NCI-H146 (cell line): ENCODE data around the gene MTA1.

Experiments
- DNase-seq: peaks from one replicate; lab custom pipeline; 2025; lab: John Stamatoyannopoulos, UW

The MTA1 gene

DNA sequence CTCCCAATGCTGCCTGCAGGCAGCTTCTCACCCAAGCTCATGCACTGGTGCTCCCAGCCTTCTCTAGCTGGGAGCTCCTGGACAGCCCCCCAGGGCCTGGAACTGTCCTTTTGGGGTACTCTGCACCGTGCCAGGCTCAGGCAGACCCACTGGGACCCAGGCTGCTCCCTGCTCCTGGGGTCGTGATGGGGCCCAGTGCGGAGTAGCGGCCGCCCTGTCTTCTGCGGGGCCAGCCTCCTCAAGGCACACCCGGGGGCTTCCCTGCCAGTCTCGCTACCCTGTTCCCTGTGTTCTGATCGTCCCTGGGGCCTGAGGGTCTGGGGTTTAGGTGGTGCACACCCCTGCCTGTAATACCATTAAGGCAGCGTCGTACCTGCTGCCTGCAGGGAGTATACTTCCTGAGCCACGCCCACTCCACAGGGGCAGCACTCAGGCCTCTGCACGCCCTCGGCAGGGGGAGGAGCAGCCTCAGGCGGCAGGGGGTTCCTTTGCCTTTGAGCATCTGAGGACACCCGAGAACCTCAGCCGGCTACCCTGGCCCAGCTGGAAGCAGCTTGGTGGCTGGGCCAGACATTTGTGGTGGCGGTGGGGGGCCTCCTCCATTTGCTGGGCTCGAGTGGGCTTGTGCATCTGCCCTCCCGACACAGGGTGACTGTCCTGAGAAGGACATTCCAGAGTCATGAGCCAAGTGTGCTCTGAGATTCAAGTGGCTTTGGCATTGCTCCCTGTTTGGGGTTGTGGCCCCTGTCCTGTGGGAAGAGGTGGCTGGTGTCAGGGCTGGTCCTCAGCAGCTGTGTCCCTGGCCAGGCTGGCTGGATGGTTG, 45.8 kb downstream of the MTA1 start:
- no peak for DNase-seq

DNA sequence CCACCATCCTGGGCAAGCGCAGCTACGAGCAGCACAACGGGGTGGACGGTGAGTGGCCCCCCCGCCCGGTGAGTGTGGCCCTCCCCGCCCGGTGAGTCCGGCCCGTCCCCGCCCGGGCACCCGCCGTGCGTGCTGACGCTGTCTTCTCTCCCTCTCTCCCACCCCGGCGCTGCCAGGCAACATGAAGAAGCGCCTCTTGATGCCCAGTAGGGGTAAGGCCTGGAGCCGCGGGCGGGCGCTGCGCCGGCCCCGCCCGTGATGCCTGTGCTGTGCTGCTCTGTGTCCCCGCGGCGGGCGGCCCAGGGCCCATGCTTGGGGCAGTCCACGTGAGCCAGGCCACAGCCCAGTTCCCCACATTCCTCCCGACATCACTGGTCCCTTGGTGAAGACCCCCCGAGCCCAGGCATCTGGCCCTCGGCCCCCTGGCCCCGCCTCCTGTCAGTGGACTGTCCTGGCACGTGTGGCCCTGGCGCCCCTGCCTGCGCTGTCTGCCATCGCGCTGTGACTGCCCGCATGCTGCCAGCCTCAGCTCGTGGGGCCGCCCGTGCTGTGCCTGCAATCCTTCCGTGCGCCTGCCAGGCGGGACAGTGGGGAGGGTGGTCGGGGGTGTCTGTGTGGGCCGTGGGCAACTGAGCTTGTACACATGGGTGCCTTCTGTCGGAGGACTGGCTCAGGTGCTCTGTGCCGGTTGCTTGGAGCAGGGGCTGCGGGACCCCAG, 47.1 kb downstream of the MTA1 start:
- DNase-seq, result no peak

DNA sequence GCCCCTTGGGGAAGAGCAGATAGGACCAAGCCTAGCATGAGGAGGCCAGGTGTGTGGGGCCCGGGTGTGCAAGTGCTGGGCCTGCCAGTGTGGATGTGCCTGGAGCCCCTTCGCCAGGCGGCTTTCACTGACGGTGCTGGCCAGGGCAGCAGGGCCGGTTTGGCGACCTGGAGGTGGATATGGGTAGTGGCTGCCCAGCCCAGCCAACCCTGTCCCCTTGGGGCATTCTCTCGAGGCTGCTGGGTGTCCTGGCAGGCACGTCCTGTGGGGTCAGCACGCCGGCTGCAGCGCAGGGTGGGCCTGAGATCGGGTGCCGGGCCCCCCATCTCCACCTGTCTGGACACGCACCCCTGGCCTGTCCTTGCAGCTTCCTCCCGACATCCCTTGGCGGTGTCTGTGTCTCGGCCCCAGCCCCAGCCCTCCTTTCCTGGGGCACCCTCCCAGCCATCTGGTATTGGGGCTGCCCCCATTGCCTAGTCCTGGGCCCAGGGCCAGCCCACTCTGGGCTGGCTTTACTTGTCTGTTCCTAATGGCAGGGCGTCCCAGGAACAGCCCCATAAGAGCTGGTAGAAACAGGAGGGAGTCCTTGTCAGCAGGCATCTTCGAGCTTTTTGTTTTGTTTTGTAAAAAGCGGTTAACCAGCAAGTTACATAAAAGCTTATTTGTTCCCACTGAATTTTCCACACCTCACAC, 47.8 kb downstream of the MTA1 start:
- no peak for DNase-seq

DNA sequence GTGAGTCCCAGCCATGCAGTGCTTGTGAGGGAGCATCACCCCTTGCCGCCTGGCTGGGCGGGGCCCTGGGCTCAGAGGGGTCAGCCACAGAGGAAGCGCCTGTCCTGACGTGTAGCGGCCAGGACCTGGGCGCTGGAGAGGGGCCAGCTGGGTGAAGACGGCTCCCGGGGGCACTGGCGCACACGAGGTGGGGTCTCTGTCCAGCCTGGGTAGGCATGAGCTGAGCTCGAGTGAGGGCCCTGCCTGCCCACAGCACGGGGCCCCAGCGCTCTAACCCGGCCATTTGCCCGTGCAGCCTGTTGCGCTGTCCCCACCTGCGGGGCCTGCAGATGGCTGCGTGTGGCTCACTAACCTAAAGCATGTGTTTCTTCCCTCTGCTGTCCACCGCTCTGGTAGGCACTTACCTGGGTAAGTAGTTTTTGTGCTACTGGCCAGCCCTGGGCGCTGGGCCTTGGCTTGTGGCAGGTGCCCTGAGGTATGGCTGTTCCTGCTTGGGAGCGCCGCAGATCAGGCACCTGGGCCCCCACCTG, 48.4 kb downstream of the MTA1 start:
- no peak for DNase-seq

DNA sequence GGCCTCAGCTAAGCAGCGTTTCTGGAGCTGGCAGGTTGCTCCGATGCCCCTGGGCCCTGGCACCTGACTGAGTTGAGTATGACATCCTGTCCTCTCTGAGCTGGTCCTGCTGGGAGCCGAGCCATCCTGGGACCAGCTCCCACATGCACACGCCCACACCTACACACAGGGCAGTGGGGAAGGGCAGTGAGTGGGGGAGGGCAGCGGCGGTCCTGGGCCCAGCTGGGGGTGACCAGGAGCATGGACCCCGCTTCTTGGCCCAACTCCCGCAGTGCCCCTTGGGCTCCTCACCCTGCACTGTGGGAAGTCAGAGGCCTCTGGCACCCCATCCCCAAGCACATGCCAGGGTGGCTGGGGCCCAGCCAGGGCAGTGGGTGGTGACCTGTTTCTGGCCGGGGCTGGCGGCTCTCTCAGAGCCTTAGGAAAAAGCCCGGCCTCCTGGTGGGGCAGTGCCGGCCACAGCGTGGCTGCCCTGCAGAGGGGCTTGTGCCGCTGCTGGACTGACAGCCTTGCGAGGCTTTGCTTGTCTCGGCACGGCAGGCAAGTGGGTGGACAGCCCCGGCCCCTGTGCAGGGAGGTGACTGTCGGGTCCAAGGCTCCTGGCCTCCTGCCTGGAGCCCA, 49.1 kb downstream of the MTA1 start:
- DNase-seq, result no peak

DNA sequence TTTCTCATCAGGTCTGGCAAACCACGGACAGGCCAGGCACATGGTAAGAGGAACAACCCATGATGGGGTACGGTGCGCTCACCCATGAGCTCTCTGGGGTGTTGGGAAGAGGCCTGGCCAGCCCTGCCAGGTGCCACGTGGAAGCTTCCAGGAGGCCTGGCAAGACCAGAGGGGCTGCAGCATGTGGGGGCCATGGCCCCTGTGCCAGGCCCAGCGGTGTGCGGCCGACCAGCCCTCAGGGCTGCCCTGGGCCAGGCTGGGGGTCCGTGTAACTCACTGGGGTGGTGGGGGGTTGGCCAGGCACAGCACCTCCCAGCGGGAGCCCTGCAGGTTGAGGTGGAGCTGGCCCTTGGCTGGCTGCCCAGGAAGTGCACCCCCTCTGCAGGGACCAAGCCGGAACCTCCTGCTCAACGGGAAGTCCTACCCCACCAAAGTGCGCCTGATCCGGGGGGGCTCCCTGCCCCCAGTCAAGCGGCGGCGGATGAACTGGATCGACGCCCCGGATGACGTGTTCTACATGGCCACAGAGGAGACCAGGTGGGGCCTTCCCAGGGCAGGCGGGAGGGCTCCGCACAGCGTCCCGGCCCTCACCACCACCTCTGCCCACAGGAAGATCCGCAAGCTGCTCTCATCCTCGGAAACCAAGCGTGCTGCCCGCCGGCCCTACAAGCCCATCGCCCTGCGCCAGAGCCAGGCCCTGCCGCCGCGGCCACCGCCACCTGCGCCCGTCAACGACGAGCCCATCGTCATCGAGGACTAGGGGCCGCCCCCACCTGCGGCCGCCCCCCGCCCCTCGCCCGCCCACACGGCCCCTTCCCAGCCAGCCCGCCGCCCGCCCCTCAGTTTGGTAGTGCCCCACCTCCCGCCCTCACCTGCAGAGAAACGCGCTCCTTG, 50.1 kb downstream of the MTA1 start:
- DNase-seq, result no peak

DNA sequence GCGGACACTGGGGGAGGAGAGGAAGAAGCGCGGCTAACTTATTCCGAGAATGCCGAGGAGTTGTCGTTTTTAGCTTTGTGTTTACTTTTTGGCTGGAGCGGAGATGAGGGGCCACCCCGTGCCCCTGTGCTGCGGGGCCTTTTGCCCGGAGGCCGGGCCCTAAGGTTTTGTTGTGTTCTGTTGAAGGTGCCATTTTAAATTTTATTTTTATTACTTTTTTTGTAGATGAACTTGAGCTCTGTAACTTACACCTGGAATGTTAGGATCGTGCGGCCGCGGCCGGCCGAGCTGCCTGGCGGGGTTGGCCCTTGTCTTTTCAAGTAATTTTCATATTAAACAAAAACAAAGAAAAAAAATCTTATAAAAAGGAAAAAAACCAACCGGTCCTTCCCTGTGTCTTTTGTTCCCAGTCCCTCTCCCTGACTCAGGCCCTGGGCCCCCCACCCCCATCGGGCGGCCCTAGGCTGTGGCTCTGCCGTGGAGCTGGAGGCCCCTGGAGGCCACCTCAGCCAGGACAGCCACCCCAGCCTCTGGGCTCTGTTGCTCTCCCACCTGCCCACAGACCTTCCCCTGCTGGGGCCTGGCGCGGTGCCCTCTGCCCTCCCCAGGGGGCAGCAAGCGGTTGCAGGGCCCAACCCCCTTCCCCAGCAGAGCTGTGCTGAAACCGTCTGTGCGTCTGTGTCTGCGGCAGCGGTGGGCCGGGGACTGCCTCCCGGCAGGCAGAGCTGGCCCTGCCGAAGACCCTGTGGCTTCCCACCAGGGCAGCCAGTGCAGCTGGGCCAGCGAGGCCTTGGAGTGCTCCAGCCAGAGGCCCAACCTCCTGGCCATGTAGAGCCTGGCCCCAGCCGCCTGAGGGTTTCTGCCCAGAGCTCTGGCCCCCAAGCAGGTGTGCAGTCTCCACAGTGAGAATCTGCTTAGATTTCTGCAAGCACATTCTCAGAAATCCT, 51.0 kb downstream of the MTA1 start:
- peak; percentile 55 for DNase-seq

DNA sequence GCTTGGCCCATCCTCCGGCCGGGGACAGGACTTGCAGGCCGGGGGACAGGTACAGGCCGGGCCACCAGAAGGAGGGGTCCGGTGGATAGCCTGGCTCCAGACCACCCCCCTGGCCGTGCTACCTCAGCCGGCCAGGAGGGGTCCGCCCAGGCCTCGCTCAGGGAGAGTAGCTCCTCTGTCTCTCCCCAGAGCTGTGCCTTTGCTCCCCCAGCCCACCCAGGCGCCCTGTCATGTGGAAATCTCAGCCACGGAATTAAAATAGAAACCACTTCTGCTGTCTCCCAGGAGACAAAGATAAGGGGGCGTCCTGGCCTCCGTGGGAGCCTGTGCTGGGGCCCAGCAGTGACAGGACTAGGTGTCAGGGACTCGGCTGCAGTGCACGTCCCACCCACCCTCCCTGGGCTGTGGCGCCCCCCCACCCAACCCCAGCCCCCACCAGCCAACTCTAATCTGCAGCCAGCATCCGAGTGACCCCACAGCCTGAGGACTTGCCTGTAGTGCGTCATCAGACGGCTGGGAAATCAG, 51.7 kb downstream of the MTA1 start:
- no peak for DNase-seq

DNA sequence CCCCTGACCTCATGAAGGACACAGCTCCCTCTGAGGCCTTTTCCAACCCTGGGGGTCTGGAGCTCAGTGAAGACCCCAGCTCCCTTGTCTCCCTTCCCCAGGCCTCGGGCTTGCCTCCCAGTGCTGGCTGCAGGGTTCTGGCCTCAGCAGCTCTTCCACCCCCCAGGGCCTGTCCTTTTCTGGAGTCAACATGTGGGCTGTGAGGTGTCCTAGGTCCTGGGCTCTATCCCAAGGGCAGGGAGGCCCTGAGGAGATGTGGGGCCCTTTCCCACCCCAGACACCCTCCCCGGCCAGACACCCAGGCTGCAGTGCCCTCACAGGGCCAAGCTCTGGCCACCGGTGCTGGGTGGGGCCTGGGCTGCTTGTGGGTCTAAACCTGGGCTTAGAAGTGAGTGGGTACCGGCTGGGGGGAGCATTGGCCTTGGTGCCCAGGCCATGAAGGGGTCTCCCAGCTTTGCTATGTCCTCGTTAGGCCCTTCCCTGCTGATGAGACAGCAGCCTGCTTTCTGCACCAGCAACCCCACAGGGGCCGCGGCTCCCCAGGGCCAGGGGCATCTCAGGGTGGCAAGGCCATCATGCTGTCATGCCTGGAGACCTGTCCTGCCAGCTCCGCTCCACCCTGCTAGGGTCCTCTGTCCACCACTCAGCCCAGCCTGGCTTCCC, 52.3 kb downstream of the MTA1 start:
- DNase-seq, result no peak

DNA sequence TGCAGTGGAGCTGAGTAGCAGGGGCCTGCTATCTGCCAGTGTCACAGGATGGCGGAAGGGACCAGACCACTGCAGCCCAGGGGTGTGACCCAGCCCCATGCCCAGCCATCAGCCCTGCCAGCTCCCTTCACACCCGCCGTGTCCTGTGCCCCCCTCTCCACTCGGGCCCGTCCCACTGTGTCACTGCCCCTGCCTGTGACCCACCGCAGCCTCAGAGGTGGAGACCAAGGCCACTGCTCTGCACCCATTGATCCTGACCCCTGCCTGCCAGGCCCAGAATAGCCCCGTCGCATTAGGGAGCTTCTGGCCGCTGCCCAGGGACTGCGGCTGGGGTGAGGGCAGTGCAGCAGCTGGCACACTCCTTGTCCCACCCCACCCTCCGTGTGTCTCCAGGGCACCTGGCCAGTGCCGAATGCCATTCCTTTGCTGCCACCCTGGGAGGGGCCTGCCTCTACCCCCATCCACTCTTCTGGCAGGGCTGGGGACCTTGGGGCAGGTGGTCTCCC, 52.9 kb downstream of the MTA1 start:
- no peak for DNase-seq

DNA sequence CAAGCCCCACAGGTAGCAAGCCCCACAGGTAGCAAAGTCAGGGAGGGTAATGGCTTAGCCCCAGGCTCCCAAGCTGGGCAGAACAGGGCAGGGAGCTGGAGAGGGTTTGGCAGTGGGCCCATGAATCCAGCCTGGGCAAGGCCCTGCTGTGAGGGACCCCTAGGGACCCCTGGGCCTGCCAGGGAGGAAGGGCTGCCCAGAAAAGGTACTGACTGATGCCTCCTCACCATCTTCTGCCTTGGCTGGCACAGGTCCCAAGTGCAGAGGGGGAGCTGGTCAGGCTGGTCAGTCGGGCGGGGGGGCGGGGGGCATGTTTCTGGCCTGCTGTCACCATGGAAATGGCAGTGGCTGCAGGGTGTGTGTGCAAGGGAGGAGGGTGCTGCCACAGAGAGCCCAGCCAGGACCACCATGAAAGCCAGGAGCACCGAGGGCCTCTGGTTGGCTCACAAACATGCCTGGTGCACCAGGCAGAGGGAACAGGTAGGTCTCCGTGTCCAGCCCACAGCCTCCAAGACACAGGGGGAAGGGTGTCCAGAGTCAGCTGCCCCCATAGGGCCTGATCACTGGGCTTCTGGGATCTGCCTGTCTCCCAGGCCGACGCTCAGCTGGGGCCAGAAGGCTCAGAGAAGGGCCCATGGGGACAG, 53.5 kb downstream of the MTA1 start:
- DNase-seq, result no peak

DNA sequence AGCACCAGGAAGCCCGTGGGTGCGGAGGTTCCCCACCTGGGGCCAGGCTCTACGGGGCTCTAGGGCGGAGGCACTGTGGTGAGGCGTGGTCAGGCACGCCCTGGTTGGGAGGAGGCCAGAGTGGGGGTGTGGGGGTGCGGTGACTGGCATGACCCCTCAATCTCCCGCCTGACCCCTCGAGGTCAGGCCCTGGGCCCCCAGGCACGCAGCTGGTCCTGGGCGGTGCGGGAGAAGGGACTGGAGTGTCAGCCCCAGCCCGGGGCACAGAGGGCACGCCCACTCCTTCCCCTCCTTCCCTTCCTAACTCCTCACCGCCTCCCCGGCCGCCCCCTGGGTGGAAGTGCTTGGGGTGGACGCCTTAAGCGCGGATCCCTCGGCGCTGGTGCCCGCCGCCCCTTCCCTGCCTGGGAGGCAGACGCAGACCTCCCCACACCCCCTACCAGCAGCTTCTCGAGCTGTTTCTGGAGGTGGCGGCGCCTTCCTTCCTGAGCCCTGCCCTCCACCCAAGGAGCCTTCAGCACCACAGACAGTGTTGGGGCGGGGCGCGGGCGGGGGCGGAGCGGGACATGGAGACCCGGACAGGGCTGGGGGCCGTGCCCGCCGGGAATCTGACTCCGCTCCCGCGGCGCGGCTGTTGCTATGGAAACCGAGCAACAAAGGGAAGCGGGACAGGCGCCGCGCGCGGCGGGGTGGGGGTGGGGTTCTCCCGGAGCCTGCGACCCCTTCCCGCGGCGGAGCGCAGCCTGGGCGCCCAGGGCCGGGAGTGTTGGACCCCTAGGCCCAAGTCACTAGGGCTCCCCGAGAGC, 54.3 kb downstream of the MTA1 start:
- peak; percentile 95 for DNase-seq

DNA sequence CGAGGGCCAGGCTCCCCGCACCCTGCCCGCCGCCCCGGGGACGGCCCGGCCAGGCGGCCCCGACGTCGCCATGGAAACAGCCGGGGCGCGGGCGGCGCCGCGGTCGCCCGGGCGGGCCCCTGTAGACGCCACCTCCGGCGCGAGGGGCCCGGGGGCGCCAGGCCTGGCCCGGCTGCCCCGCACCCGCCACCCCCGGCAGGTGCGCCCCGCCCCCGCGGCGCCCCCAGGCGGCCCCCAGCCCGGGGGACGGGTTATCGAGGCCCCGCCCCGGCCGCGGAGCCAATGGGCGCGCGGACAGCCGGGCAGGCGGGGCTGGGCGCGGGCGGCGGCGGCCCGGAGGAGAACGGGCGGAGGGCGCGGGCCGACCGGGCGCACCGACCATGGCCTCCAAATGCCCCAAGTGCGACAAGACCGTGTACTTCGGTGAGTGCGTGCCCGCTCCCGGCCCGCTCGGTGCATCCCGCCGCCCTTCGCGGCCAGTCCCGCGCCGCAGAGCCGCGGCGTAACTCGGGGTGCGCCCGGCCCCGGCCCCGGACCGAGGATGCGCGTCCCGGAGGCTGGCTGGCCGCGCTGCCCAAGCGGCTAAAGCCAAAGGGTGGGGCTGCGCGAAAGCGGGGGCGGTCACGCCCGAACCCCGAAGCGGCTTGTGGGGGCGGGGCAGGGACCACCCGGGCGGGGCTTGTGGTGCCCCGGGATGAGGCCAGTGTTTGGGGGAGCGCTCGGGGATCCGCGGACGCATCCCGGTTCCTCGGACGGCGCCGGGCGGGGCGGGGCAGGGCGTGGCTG, 55.0 kb downstream of the MTA1 start, which contains the start of gene CRIP2:
CRIP2 (plus strand) TSS at position 339 of the 786 bp plus-strand sequence; CDS start at position 381, 42 bp downstream.
- DNase-seq, result peak; percentile 81

DNA sequence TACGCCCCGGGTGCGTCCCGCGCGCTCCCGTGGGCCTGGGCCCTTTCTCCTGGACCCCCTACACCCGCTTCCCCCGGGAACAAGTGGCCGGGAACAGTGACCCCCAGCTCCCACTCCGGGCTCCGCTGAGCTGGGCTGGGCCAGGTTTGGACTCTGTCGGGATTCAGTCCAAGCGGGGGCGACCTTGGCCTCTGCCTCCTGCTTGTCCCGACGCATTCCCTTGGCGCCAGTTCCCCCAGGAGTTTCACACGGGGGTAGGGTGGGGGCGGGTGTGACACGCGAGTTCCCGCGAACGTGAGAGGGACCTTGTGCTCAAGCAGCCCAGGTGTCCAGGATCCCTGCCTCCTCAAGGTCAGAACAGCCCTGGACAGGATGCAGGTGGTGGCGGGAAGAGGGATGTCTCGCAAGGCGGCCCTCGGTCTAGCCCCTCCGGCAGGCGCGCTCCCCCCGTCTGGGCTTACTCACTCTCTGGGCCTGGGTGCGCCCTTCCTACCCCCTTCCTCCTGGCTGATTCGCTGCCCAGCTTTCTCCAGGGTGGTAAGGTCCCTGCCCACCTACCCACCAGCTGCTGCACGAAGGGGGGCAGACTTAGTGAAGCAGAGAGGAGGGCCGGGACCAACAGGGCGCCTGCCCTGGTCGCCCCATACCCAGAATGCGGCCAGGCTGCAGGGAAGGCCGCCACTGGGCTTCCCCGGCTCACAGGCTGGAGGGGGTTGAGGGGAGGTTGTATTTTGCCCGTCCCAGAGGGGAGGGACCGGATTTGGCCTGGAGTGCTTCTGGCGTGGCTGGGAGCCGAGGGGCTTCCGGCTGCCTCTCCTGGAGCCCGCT, 55.9 kb downstream of the MTA1 start:
- DNase-seq, result no peak

DNA sequence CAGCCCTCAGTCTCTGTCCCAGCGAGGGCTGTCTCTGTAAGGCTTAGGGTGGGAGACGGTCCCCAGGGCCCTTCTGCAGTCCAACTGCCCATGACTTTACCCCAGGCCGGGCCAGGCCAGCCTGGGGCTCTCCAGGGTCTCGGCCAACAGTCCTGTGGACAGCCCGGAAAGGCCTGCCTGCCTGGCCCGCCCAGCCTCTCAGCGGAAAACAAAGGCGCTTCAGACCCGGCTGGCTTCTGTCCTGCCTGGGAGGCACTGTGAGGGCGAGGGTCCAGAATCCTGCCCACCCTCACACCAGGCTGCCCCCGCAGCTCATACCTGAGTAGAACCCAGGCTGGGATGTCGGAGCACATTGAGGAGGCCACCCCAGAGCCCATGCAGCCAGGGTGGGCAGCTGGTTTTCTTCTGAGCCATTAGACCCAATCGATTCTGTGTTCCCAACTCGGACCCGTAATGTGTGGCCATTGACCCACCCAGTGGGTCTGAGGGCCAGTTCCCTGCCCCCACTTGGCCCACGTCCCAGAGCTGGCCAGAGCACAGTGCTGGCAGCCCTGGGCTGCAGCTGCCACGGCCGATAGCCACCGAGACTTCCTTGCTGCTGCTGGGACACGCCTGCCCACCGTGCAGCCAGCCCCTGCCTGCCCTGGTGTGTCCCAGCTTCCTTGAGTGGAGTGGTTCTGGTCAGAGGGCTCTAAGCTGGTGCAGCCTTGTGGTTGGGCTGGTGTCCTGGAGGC, 56.6 kb downstream of the MTA1 start:
- DNase-seq, result no peak
